Panc1 (cell line): ENCODE measurements around the gene RIT2.

ENCODE experiments used
- CTCF ChIP-seq: fragments of 450-650 bp; IDR thresholded peaks from 2 replicates; pipeline ENCODE4 v1.5.1; 2017; ENCODE audit warnings: mild to moderate bottlenecking
- POLR2AphosphoS5 ChIP-seq: IDR thresholded peaks from 2 replicates; pipeline ENCODE4 v1.6.1; 2012; ENCODE audit warnings: mild to moderate bottlenecking, low read depth, low read length, moderate library complexity
- REST ChIP-seq, 2 experiments: IDR thresholded peaks; 2 replicates each; pipeline ENCODE4 v1.6.1; 2011 to 2012; ENCODE audit warnings: low read depth in 2 of 2, control low read depth in 1 of 2, low read length in 1 of 2, mild to moderate bottlenecking in 1 of 2, moderate library complexity in 1 of 2; ENCODE audit not compliant: insufficient read depth in 1 of 2
- TCF7L2 ChIP-seq: IDR thresholded peaks from 2 replicates; pipeline ENCODE4 v1.6.1; 2011; ENCODE audit warnings: mild to moderate bottlenecking, low read depth, low read length, inconsistent platforms

- no peak for TF ChIP-seq CTCF
- no peak for TF ChIP-seq POLR2AphosphoS5
- TF ChIP-seq REST (IDR thresholded peaks at IDR 0.05; ENCODE audit: insufficient read depth in 1 of 2, low read depth in 2 of 2, low read length in 1 of 2) = no peak
- TF ChIP-seq TCF7L2 = no peak
Observed at GRCh38 chr18:42742969-42743368, 372.5 kb downstream of the RIT2 start.
